GM18508 (cell line): ENCODE data around the gene NAP1L4.
"Not testable (repeated sequence)": the region's sequence is repeated elsewhere in the genome, so short reads cannot be mapped to it uniquely, and the experiment has no call there.

ENCODE experiments used
- ATAC-seq: cut with Tn5 transposase; IDR thresholded peaks from one replicate; pipeline ENCODE4 v1.9.1; 2021; ENCODE audit warnings: moderate number of reproducible peaks; ENCODE audit not compliant: insufficient read depth, unreplicated experiment

NAP1L4 gene

DNA sequence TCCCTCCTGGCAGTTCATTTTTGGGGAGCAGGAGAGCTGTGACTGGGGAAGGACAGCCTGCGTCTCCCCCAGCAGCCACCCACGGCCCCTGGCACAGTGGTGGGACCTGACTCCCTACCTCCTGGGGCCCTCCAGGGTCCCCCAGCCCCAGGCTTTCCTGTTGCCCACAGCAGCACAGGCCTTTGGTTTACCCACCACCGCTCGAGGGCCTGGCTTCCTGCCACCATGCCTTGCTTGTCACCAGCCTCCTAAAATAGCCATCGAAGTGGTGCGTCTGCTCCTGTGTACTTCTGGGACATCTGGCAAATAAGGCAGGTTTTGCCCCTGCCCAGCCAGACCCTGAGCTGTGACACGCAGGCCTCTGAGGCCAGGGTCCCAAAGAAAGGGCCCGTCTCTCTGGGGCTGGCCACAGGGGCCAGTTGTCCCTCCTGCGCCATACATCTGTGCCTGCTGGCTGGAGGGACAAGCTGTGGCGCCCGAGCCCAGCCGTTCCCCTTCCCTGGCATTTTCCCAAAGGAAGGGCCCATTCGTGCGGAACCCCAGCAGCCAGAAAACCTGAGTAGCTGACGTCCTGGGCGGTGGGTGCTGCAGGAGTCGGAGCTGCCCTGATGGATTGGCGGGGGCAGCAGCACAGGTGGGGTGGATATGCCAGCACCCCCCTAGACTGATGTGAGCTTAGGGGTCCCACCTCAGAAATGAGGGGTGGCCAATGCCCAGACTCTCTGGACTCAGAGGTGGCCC, 77.5 kb downstream of the NAP1L4 start:
- ATAC-seq, result no peak

DNA sequence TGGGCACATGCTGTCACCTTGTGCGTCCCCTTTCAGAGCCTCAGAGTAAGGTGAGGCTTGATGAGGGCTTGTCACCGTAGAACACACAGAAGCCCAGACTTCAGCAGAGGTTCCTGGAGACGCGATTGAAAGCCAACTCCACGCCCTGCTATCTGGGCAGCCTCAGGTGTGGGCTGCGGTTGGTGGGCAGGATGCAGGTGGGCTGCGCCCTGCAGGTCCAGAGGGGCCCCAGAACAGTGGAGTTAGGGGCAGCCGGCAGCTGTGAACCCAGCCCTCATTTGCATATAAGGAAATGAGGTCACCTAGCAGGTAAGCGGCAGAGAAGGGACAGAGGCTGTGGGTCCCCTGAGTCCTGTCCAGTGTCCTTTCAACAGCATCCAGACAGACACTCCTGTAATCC, 78.4 kb downstream of the NAP1L4 start:
- no peak for ATAC-seq

DNA sequence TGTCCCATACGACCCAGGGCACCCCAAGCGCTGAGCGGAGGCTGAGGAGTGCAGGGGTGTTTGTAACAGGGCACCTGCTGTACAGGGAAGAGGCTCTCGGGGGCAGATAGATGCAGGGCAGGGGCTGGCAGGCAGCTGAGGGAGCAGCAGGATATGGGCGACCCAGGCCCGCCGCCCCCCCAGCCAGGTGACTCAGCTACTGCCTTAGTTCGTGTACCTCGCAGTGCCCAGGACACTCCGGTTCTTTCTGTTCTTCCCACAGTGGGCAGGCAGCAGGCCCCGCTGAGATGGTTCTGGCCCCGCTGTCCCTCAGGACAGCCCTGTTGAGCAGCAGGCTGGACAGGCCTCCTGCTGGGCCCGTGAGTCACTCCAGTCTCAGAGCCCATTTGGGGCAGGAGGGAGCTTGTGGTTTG, 79.1 kb downstream of the NAP1L4 start:
- no peak for ATAC-seq

DNA sequence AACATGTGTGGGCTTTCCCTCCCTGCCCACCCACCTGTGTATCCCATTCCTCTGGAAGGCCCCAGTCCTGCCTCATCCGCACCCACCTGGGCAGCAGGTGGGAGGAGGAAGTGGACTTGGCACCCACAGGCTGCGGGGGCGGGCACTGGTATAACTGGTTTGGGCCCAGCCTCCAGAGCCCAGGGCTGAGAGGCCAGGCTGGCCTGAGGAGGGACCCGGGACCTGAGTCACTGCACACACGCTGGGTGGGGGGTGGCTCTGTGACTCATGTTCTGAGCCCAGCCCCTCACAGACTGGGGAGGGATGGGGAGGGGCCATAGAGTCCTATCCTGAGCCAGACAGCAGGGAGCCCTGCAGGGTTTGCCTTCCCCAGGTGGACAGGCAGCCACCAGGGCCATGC, 79.6 kb downstream of the NAP1L4 start:
- no peak for ATAC-seq

DNA sequence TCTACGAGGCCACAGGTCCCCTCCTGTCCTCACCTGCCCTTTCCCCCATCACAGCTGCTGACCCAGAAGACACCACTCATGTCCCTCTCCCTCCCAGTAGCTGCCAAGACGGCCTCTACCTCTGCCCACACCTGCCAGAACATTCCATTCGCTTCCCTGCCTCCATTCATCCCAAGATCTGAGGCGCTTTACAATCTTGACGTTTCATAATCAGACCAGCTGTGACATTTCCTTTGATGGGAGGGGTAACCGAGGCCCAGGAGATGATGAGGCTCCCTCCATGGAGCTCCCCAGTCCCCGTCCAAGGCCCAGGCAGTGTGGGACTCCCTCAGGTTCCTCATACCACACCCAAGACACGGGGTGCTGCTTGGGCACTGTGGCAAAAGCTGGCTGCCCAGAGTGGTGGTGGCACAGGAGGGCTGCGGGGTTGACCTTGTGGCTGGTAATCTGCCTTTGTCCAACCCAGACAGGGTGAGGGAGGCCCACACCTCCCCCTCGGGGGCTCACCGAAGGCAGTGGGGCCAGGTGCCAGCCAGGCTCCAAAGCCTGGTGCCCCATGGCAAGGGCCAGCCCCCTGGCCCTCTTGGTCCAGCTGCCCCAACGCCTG, 80.2 kb downstream of the NAP1L4 start:
- no peak for ATAC-seq

DNA sequence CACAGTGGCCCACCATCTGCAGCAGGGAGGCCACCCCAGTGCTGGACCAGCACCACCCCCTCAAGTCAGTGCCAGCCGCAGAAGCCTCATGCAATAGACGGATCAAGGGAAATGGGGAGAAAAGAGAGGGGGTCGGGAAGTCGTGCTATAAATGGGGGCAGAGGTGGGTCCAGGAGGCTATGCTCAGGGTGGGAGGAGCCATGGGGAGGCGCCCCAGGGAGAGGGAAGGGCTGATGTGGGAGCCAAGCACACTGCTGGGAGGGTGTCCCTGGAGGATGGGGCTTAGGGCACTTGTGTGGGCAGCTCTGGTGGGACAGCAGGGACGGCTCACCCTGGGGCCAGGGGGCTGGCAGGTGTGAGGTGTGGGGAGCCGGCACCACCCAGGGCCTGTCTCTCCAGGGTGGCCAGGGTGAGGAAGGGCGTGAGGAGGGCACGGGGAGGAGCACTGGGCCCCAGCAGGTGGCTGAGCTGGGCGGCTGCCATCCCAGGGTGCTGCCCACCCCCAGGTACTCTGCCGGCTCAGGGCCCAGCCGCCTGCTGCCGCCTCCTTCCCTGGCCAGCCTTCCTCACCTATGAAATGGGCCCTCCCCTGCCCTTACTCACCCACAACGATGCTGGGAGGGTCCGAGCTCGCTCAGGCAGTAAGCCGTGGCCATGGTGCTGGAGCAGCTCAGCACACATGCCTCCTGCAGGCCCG, 80.9 kb downstream of the NAP1L4 start:
- ATAC-seq, result no peak

DNA sequence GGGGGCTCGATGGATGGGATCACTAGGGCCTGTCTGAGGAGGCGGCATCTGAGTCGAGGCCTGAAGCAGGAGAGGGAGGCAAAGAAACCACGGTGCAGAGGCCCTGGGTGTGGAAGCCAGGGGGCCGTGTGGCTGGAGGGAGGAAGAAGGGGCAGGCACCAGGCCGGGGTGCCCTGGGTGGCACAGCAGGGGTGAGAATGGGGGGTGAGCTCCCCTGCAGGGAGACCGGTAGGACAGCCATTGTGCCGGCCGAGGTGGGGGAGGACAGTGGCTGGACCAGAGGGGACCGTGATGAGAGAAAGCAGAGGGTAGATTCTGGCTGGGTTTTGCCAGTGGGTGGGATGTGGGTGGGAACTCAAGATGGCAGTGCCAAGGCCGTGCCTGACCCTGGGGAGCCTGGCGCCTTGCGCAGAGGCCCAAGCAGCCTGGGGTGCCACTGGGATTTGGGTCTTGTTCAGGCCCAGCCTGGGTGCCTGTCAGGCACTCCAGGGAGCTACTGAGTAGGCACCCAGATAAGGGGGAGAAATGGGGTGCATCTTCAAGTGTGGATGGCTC, 81.7 kb downstream of the NAP1L4 start:
- ATAC-seq, result no peak

DNA sequence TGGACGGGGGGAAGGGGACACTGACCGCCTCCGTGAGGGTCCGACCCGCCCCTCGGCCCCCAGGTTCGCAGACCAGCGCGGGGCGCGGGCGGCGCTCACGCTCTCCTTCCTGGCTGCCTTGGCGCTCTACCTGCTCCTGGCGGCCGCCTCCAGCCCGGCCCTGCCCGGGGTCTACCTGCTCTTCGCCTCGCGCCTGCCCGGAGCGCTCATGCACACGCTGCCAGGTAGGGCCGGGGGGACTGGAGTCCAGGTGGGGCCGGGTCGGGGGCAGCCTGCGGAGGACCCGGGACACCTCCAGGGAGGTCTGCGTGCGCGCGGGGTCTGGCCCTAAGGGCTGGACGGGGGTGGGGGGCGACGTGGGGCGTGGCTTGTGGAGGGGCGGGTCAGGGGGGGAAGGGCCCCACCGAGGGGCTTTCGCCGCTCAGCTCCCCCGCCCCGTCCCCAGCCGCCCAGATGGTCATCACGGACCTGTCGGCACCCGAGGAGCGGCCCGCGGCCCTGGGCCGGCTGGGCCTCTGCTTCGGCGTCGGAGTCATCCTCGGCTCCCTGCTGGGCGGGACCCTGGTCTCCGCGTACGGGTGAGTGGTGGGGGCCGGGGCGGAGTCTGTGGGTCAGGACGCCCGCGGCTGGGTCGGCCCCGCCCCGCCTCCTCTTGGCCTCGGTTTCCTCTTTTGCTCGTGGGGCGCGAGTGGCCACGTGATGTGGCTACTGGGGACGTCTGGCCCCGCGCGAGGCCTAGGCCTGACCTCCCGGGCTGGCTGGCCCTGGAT, 82.8 kb downstream of the NAP1L4 start:
- ATAC-seq, result no peak

DNA sequence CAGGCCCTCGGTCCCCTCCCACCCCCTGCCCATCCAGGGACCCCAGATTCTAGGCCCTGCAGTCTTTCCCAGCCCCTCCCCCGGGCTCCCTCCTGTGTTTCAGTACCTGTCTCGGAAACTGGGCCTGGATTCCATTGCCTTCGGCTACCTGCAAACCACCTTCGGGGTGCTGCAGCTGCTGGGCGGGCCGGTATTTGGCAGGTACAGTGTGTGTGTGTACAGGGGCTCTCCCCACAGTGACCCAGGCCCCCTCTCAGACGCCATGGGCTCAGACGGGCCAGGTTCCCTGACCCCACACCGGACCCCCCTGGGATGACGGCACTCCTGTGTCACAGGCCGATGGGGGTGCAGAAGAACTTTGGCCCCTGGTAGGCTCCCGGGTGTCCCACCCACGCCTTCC, 84.0 kb downstream of the NAP1L4 start:
- no peak for ATAC-seq

DNA sequence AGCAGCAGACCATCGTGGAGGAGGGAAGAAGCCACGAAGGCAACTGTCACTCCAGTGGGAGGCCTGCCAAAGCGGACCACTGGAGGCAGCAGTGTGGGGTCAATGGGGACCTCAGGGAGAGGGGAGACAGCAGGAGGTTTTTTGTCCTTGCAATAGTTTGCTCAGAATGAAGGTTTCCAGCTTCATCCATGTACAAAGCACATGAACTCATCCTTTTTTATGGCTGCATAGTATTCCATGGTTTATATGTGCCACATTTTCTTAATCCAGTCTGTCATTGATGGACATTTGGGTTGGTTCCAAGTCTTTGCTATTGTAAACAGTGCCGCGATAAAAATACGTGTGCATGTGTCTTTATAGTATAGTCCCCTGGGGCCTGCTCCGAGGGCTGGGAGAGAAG, 86.8 kb downstream of the NAP1L4 start:
- ATAC-seq, result not testable (repeated sequence)

DNA sequence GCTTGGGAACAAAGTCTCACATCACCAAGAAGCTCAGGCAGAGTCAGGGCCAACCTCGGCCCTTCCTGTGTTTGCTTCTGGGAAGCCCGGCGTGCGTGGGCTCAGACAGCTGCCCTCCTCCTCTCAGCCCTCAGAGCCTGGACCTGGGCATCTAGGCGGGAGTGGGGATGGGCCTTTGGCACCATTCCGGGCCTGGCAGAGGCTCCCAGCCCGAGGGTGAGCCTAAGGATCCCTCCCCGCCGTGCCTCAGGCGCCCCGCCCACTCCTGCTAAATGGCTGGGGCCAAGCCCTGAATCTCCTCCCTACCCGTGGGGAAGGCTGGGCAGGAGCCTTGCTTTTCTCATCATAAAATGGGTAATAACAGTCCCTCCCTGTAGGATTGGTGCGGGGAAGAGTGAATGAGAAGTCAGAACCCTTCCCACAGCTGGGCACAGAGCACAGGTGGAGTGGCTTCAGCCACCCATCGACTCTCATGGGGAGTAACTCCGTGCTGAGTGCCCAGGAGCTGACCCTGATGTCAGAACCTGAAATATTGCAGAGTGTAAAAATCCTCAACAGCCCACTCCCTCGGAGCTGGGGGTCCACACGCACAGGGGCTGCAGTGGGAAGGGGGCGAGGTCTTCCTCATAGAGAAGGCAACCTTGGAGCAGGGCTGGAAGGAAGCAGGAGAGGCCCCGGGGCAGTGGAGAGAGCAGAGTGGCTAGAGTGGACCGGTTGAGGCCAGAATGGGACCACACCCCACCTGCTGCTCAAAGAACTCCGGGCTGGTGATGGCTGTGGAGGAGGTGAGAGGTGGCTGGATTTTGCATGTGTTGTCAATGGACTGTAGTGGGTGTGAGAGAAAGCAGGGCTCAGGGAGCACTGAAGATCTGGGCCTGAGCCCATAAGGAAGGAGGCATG, 87.7 kb downstream of the NAP1L4 start:
- ATAC-seq, result no peak

DNA sequence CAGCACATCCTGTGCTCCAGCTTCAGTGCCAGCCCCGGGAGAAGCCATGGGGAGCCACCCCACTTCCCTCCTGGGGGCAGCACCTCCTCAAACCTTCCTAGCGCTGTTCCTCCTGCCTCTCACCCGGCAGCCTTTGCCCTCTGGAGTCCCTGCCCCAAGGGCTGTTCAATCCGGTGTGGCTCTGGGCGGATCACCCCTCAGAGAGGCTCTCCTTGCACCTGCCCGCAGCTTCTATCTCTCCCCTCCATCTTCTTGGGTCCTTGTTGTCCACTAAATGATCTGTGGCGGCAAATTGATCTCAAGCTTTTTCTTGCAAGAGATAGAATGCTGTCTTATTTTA, 88.5 kb downstream of the NAP1L4 start:
- ATAC-seq, result no peak

DNA sequence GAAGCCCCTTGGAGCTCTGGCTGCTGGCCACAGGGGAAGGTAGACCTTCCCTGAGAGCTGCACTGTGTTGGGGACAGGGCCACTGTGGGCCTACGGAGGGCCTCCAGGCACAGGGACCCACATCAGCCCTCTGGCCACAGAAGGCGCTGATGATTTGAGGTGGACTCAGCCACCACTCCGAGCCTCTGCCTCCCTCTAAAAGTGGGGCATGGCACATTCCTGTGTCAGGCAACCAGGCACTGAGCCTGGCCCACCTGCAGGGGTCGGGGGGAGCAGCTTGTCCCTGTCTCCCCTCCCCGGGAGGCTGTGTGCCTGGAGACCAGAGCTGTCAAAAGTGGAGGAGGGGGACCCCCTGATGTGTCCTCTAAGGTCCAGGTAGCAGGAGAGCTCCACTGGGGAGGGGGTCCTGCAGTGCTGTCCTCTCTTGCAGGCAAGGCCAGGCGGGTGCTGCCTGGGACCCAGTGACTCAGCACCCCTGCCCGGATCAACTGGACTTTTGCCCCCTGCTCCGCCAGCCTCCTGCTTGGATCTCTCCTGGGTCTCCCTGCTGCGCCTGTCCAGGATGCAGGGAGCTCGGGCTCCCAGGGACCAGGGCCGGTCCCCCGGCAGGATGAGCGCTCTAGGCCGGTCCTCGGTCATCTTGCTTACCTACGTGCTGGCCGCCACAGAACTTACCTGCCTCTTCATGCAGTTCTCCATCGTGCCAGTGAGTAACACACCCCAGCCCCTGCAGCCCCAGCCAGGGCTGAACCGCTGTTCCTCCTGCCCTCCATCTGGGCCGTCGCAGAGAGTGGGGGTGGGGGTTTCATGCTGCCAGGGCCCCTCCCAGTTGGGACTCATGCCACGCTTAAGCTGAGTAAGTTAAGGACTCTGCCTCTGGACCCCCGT, 89.1 kb downstream of the NAP1L4 start:
- no peak for ATAC-seq

DNA sequence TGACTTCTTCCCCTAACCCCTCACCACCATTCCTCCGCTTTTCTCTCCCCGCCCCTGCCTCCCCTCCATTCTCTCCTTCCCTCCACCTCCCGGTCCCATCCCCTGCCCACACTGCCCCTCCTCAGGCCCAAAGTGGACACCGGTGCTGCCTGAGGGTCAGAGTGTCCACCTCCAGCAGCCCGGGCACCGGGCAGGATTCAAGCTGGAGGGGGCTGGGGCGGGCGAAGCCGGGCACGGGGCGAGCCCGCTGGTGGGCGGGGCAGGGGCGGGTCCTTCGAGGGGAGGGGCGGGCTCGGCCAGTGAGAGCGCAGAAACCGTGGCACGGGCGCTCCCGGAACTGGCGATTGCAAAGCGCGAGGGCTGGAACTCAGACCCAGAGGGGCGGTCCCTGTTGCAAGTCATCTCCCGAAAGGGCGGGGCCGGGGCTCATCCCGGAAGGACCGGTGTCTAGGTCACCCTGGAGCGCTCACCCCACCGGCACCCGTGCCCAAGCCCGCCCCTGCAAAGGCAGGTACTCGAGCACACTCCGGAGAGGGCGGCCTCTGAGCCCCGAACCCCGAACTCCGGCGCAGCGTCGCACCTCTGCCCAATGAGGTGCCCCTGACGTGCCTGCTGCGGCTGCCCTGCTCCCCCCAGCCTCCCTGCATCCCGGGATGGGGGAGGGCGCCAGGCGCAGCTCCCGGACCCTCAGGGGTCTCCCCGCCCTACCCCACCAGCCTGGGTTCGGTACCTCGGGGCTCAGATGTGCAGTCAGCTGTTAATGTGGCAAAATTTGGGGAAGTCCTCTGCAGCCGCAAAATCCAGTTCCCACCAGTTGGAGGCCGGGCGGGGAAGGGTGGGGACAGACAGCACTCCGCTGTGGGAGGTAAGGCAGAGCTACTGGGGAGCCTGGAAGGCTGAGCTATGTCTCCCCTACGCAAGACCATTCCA, 90.0 kb downstream of the NAP1L4 start:
- ATAC-seq, result peak; percentile 73

DNA sequence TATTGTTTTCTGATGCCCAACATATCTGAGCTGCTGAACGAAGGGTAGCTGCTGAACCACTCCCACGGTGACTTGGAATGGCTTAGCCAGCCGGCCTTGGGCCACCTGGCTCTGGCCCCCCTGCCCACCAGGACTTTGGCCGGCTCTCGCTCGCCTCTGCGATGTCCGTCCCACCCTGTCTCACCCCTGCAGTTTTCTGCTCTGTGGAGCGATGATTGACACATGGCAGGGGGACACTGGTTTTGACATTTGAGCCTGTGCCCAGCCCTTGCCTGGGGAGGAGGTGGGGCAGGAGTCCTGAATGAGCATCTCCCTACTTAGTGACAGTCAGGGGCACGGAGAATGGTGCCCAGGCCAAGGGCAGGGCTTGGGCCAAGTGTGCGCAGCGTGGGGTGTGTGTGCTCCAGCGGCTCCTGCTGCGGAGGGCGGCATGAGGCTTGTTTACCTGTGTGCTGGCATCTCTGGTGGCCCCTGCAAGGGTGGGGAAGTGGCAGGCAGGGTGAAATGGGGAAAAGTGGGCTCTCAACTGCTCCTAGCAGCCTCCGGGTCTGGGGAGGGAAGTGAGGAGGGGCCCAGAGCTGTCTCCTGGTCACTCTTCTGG, 90.8 kb downstream of the NAP1L4 start:
- ATAC-seq, result no peak

DNA sequence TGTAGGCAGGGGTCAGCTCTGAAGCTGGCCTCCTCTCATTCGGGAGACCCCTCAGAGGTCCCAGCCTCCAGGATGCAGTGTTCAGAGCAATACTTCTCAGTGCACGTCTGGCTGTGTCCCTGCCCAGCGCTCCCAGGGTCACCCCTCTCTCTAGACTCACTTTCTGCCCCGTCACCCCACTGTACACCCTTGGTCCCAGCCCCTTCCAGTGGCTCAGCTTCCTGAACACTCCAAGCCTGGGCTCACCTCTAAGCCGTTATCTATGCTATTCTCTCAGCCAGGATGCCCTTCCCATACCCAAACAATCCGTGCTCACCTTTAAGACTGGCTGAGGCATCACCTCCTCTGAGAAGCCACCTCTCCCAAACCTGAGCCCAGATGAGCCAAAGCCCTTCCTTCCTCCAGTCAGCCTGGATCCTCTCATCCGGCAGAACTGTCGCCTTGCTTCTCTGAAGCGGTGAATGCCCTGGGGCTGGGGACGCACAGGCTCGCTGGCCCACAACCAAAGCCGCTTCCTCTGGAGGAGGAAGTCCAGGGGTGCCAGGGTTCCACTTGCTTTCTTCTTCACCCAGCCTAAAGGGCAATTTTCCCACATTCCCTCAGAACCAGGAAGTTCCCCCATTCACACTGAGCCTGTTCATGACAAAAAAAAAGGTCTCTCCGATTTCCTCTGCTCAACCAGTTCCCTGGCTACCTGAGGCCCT, 92.9 kb downstream of the NAP1L4 start:
- no peak for ATAC-seq
